Gastrocnemius medialis (tissue), 4 donors: Measurements from ENCODE around the gene SLCO1A2.

Experiments
- POLR2A ChIP-seq, 2 donors: fragments of 450-650 bp; IDR thresholded peaks; one replicate each; pipeline ENCODE4 v1.6.1; 2017; ENCODE audit warnings: antibody characterized with exemption in 2 of 2, mild to moderate bottlenecking in 2 of 2, moderate library complexity in 2 of 2
- TF ChIP-seq, protein P1 (sequence below), 5 experiments: fragments of 450-650 bp in 3 of 5; fragments of 200-600 bp in 2 of 5; sonication (generic) in 2 of 5; IDR thresholded peaks in 4 of 5; conservative IDR thresholded peaks in 1 of 5; 1 replicate in 4 of 5; 2 replicates in 1 of 5; pipeline ENCODE4 v1.5.1; 2016 to 2019; ENCODE audit warnings: antibody characterized with exemption in 5 of 5, mild to moderate bottlenecking in 3 of 5, moderate library complexity in 3 of 5

DNA sequence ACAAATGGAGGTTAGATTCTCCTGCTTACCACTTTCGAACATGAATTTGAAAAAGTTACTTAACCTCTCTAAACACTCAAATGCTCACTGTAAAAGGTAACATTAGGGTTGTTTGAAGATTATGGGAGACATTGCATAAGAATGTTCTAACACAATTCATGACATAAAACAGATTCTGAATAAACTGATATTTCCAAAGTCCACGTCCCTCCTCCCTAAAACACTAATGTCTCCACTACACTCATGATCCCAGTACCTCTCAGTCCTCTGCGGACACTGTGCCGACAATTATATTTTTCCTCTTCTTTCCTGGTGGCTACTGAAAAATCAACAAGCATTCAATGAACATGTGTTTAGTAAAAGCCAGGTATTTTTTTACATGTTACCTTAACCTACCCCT is 19.2 kb upstream of the SLCO1A2 start:
- TF ChIP-seq, protein P1, sequence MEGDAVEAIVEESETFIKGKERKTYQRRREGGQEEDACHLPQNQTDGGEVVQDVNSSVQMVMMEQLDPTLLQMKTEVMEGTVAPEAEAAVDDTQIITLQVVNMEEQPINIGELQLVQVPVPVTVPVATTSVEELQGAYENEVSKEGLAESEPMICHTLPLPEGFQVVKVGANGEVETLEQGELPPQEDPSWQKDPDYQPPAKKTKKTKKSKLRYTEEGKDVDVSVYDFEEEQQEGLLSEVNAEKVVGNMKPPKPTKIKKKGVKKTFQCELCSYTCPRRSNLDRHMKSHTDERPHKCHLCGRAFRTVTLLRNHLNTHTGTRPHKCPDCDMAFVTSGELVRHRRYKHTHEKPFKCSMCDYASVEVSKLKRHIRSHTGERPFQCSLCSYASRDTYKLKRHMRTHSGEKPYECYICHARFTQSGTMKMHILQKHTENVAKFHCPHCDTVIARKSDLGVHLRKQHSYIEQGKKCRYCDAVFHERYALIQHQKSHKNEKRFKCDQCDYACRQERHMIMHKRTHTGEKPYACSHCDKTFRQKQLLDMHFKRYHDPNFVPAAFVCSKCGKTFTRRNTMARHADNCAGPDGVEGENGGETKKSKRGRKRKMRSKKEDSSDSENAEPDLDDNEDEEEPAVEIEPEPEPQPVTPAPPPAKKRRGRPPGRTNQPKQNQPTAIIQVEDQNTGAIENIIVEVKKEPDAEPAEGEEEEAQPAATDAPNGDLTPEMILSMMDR (IDR thresholded peaks at IDR 0.05 in 4 of 5, conservative IDR thresholded peaks at IDR 0.05 in 1 of 5) = no peak
- TF ChIP-seq POLR2A (IDR thresholded peaks at IDR 0.05) = no peak
